ENCODE measurements around the gene MDGA2.

The MDGA2 gene

GRCh38 chr14:46964378-46964777 lies 711.0 kb downstream of the MDGA2 start:
- H3K79me1 ChIP-seq (replicated peaks; ENCODE audit: low read length, poor library complexity, severe bottlenecking): no peaks in the 10 kb centered on the region
- no peak overlapping the region for H2BK12ac ChIP-seq (ENCODE audit: low read length in 2 of 2)
- H3K9ac ChIP-seq (ENCODE audit: low read length): no peak overlapping the region
- H3K18ac ChIP-seq (ENCODE audit: low read depth in 1 of 2, low read length in 2 of 2): no peak overlapping the region
- no peak overlapping the region for H2AK5ac ChIP-seq (ENCODE audit: low read length, severe bottlenecking)
- no peak overlapping the region for H3K23ac ChIP-seq (ENCODE audit: low read length in 2 of 2)
- H2AFZ ChIP-seq (ENCODE audit: low read depth, low read length): no peak overlapping the region
- H2BK15ac ChIP-seq (ENCODE audit: low read depth, poor library complexity, severe bottlenecking): no peak overlapping the region
- H3K4ac ChIP-seq (ENCODE audit: low read depth in 1 of 2, low read length in 2 of 2): no peak overlapping the region
- 89% methylated on average over 2 of the region's 3 CpGs for WGBS
- no peaks in the 10 kb centered on the region for H3K27me3 ChIP-seq (ENCODE audit: control insufficient read depth in 1 of 2, insufficient read depth in 1 of 2, low read length in 2 of 2)
- H3K4me1 ChIP-seq (ENCODE audit: control insufficient read depth, insufficient read depth, low read depth, low read length): no peaks in the 10 kb centered on the region
- H4K8ac ChIP-seq (ENCODE audit: low read length): no peak overlapping the region
- H2BK120ac ChIP-seq (ENCODE audit: low read depth, low read length): no peak overlapping the region
- peaks cover 8% of the 10 kb centered on the region for H3K9me3 ChIP-seq (ENCODE audit: control insufficient read depth, low read length)
- no peak overlapping the region for H3K4me2 ChIP-seq (ENCODE audit: low read length, poor library complexity, severe bottlenecking)
- no peaks in the 10 kb centered on the region for H3K36me3 ChIP-seq (ENCODE audit: control insufficient read depth in 1 of 2, insufficient read depth in 2 of 2, low read depth in 1 of 2, low read length in 2 of 2)
- no peak overlapping the region for H2BK5ac ChIP-seq (ENCODE audit: low read depth, low read length, poor library complexity, severe bottlenecking)
- H3K4me3 ChIP-seq (ENCODE audit: insufficient read depth in 1 of 2, low read depth in 1 of 2, low read length in 2 of 2): no peak overlapping the region
- no peak overlapping the region for H4K91ac ChIP-seq (ENCODE audit: low read length)
- DNase-seq: no peak
- no peak overlapping the region for H3K27ac ChIP-seq (ENCODE audit: low read length, poor library complexity, severe bottlenecking)
- no peak overlapping the region for H3K14ac ChIP-seq (ENCODE audit: low read length in 2 of 2)

- Histone ChIP-seq H3K36me3 (ENCODE audit: control insufficient read depth in 1 of 2, insufficient read depth in 2 of 2, low read depth in 1 of 2, low read length in 2 of 2) (no peaks in the 10 kb centered on the region), H3K4ac (ENCODE audit: low read depth in 1 of 2, low read length in 2 of 2) (no peak overlapping the region), H4K8ac (ENCODE audit: low read length) (no peak overlapping the region), H2AK5ac (ENCODE audit: low read length, severe bottlenecking) (no peak overlapping the region), H4K91ac (ENCODE audit: low read length) (no peak overlapping the region), H3K4me2 (ENCODE audit: low read length, poor library complexity, severe bottlenecking) (no peak overlapping the region), H3K27ac (ENCODE audit: low read length, poor library complexity, severe bottlenecking) (no peak overlapping the region), H3K23ac (ENCODE audit: low read length in 2 of 2) (no peak overlapping the region), H2BK5ac (ENCODE audit: low read depth, low read length, poor library complexity, severe bottlenecking) (no peak overlapping the region), H2BK120ac (ENCODE audit: low read depth, low read length) (no peak overlapping the region), H3K18ac (ENCODE audit: low read depth in 1 of 2, low read length in 2 of 2) (no peak overlapping the region), H3K14ac (ENCODE audit: low read length in 2 of 2) (no peak overlapping the region), H2BK15ac (ENCODE audit: low read depth, poor library complexity, severe bottlenecking) (no peak overlapping the region), H2BK12ac (ENCODE audit: low read length in 2 of 2) (no peak overlapping the region), H3K4me1 (ENCODE audit: control insufficient read depth, insufficient read depth, low read depth, low read length) (no peaks in the 10 kb centered on the region), H3K27me3 (ENCODE audit: control insufficient read depth in 1 of 2, insufficient read depth in 1 of 2, low read length in 2 of 2) (no peaks in the 10 kb centered on the region), H2AFZ (ENCODE audit: low read depth, low read length) (no peak overlapping the region), H3K4me3 (ENCODE audit: insufficient read depth in 1 of 2, low read depth in 1 of 2, low read length in 2 of 2) (no peak overlapping the region), H3K9ac (ENCODE audit: low read length) (no peak overlapping the region), H3K79me1 (replicated peaks; ENCODE audit: low read length, poor library complexity, severe bottlenecking) (no peaks in the 10 kb centered on the region), H3K9me3 (ENCODE audit: control insufficient read depth, low read length) (peaks cover 16% of the 10 kb centered on the region)
- peak; percentile 9 for DNase-seq
- 100% methylated on average over 1 of the region's 2 CpGs for WGBS
Observed at GRCh38 chr14:46951103-46951502, 724.3 kb downstream of the MDGA2 start.

GRCh38 chr14:46940611-46941010 lies 734.8 kb downstream of the MDGA2 start:
- H3K4me3 ChIP-seq (ENCODE audit: insufficient read depth in 1 of 2, low read depth in 1 of 2, low read length in 2 of 2): no peak overlapping the region
- no peak overlapping the region for H2BK120ac ChIP-seq (ENCODE audit: low read depth, low read length)
- H3K79me1 ChIP-seq (replicated peaks; ENCODE audit: low read length, poor library complexity, severe bottlenecking): no peaks in the 10 kb centered on the region
- no peaks in the 10 kb centered on the region for H3K4me1 ChIP-seq (ENCODE audit: control insufficient read depth, insufficient read depth, low read depth, low read length)
- no peak overlapping the region for H3K18ac ChIP-seq (ENCODE audit: low read depth in 1 of 2, low read length in 2 of 2)
- H3K27ac ChIP-seq (ENCODE audit: low read length, poor library complexity, severe bottlenecking): no peak overlapping the region
- no peak overlapping the region for H2AK5ac ChIP-seq (ENCODE audit: low read length, severe bottlenecking)
- no peak overlapping the region for H3K23ac ChIP-seq (ENCODE audit: low read length in 2 of 2)
- 100% methylated on average over 4 of the region's 5 CpGs for WGBS
- H2BK5ac ChIP-seq (ENCODE audit: low read depth, low read length, poor library complexity, severe bottlenecking): no peak overlapping the region
- H3K4ac ChIP-seq (ENCODE audit: low read depth in 1 of 2, low read length in 2 of 2): no peak overlapping the region
- H3K14ac ChIP-seq (ENCODE audit: low read length in 2 of 2): no peak overlapping the region
- no peaks in the 10 kb centered on the region for H3K27me3 ChIP-seq (ENCODE audit: control insufficient read depth in 1 of 2, insufficient read depth in 1 of 2, low read length in 2 of 2)
- no peak overlapping the region for H3K4me2 ChIP-seq (ENCODE audit: low read length, poor library complexity, severe bottlenecking)
- no peak overlapping the region for H2BK15ac ChIP-seq (ENCODE audit: low read depth, poor library complexity, severe bottlenecking)
- H2BK12ac ChIP-seq (ENCODE audit: low read length in 2 of 2): no peak overlapping the region
- H2AFZ ChIP-seq (ENCODE audit: low read depth, low read length): no peak overlapping the region
- H3K9me3 ChIP-seq (ENCODE audit: control insufficient read depth, low read length): peaks cover 31% of the 10 kb centered on the region
- H4K91ac ChIP-seq (ENCODE audit: low read length): no peak overlapping the region
- H4K8ac ChIP-seq (ENCODE audit: low read length): no peak overlapping the region
- no peaks in the 10 kb centered on the region for H3K36me3 ChIP-seq (ENCODE audit: control insufficient read depth in 1 of 2, insufficient read depth in 2 of 2, low read depth in 1 of 2, low read length in 2 of 2)
- DNase-seq: no peak
- no peak overlapping the region for H3K9ac ChIP-seq (ENCODE audit: low read length)

- no peak overlapping the region for H2BK5ac ChIP-seq (ENCODE audit: low read depth, low read length, poor library complexity, severe bottlenecking)
- WGBS: 97% methylated on average over 2 of the region's 3 CpGs
Observed at GRCh38 chr14:46920542-46920941, 754.9 kb downstream of the MDGA2 start.

More at GRCh38 chr14:46920542-46920941, 754.9 kb downstream of the MDGA2 start:
- no peaks in the 10 kb centered on the region for H3K79me1 ChIP-seq (replicated peaks; ENCODE audit: low read length, poor library complexity, severe bottlenecking)
- no peaks in the 10 kb centered on the region for H3K9me3 ChIP-seq (ENCODE audit: control insufficient read depth, low read length)
- H3K9ac ChIP-seq (ENCODE audit: low read length): no peak overlapping the region
- no peak overlapping the region for H2BK120ac ChIP-seq (ENCODE audit: low read depth, low read length)
- no peak overlapping the region for H3K4me3 ChIP-seq (ENCODE audit: insufficient read depth in 1 of 2, low read depth in 1 of 2, low read length in 2 of 2)
- no peak overlapping the region for H2BK15ac ChIP-seq (ENCODE audit: low read depth, poor library complexity, severe bottlenecking)
- no peak overlapping the region for H2AK5ac ChIP-seq (ENCODE audit: low read length, severe bottlenecking)
- H3K14ac ChIP-seq (ENCODE audit: low read length in 2 of 2): no peak overlapping the region
- DNase-seq: no peak
- no peak overlapping the region for H3K18ac ChIP-seq (ENCODE audit: low read depth in 1 of 2, low read length in 2 of 2)
- H3K27me3 ChIP-seq (ENCODE audit: control insufficient read depth in 1 of 2, insufficient read depth in 1 of 2, low read length in 2 of 2): no peaks in the 10 kb centered on the region
- no peaks in the 10 kb centered on the region for H3K36me3 ChIP-seq (ENCODE audit: control insufficient read depth in 1 of 2, insufficient read depth in 2 of 2, low read depth in 1 of 2, low read length in 2 of 2)
- no peak overlapping the region for H3K4me2 ChIP-seq (ENCODE audit: low read length, poor library complexity, severe bottlenecking)
- H2BK12ac ChIP-seq (ENCODE audit: low read length in 2 of 2): no peak overlapping the region
- H3K23ac ChIP-seq (ENCODE audit: low read length in 2 of 2): no peak overlapping the region
- no peak overlapping the region for H2AFZ ChIP-seq (ENCODE audit: low read depth, low read length)
- H4K91ac ChIP-seq (ENCODE audit: low read length): no peak overlapping the region
- no peaks in the 10 kb centered on the region for H3K4me1 ChIP-seq (ENCODE audit: control insufficient read depth, insufficient read depth, low read depth, low read length)
- H4K8ac ChIP-seq (ENCODE audit: low read length): no peak overlapping the region
- H3K4ac ChIP-seq (ENCODE audit: low read depth in 1 of 2, low read length in 2 of 2): no peak overlapping the region
- H3K27ac ChIP-seq (ENCODE audit: low read length, poor library complexity, severe bottlenecking): no peak overlapping the region
